ENCODE data around the gene NEDD8.
A peak's percentile ranks its signal among the peaks of the same experiment; 100 is the strongest.

NEDD8 gene

GRCh38 chr14:24177041-24177825 lies 54.9 kb downstream of the NEDD8 start:
- DNase-seq: no peak

- no peak for DNase-seq
Observed at GRCh38 chr14:24176599-24176998, 55.6 kb downstream of the NEDD8 start.

- no peak for DNase-seq
Observed at GRCh38 chr14:24172871-24173281, 59.3 kb downstream of the NEDD8 start.

DNA sequence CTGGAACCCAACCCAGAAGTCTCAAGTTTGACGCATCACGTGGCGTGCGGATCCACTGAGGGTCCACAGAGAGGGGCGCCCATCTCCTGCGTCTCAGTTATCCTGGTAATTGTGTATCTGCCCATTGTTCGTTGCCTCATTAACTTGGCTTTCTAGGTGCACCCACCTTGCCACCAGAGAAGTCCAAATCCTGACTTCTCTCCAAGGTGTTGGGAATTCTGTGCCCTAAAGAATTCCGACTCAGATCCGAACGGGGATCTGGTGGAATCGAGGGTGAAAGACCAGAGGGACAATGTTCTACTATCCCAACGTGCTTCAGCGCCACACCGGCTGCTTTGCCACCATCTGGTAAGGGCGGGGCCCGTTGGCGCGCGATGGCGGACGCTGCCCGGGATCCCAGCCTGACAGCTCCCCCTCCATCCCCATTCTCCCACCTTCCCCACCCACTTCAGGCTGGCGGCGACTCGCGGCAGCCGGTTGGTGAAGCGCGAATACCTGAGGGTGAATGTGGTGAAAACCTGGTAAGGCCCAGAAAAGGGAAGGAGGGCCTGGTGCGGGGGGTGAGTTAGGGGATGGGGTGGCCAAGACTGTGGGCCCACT lies 59.8 kb downstream of the NEDD8 start:
- no peak for DNase-seq

GRCh38 chr14:24171422-24172260 lies 60.5 kb downstream of the NEDD8 start, which contains the start of gene REC8:
TSS of gene REC8 (plus strand) at chr14:24172080. CDS start at chr14:24172553, 473 bp downstream.
- peak; percentile 90 for DNase-seq

GRCh38 chr14:24167469-24168114 lies 64.6 kb downstream of the NEDD8 start:
- no peak for DNase-seq
